ENCODE results near the gene CMC1.
"Not testable (repeated sequence)": the region's sequence is repeated elsewhere in the genome, so short reads cannot be mapped to it uniquely, and the experiment has no call there.

The CMC1 gene

GRCh38 chr3:28244491-28244890 lies 3.1 kb downstream of the CMC1 start:
- no peak for DNase-seq (ENCODE audit: low read depth)

GRCh38 chr3:28247286-28247685 lies 5.9 kb downstream of the CMC1 start:
- no peak for DNase-seq (ENCODE audit: low read depth)

- no peak for DNase-seq (ENCODE audit: low read depth)
These were observed 9.6 kb downstream of the CMC1 start for GRCh38 chr3:28250999-28251398.

GRCh38 chr3:28252001-28252431 lies 10.6 kb downstream of the CMC1 start:
- DNase-seq (ENCODE audit: low read depth): no peak

GRCh38 chr3:28253040-28253715 lies 11.8 kb downstream of the CMC1 start:
- no peak for DNase-seq (ENCODE audit: low read depth)

GRCh38 chr3:28262001-28262400 lies 20.6 kb downstream of the CMC1 start:
- no peak for DNase-seq (ENCODE audit: low read depth)

GRCh38 chr3:28265641-28266040 lies 24.2 kb downstream of the CMC1 start:
- DNase-seq (ENCODE audit: low read depth): no peak

GRCh38 chr3:28267984-28268849 lies 26.8 kb downstream of the CMC1 start:
- DNase-seq (ENCODE audit: low read depth): no peak

GRCh38 chr3:28268989-28269388 lies 27.6 kb downstream of the CMC1 start:
- no peak for DNase-seq (ENCODE audit: low read depth)

- not testable (repeated sequence) for DNase-seq (ENCODE audit: low read depth)
These were observed 28.5 kb downstream of the CMC1 start for GRCh38 chr3:28269884-28270283.

GRCh38 chr3:28273837-28274236 lies 32.4 kb downstream of the CMC1 start:
- no peak for DNase-seq (ENCODE audit: low read depth)

- no peak for DNase-seq (ENCODE audit: low read depth)
These were observed 37.5 kb downstream of the CMC1 start for GRCh38 chr3:28278918-28279317.

GRCh38 chr3:28279770-28280169 lies 38.4 kb downstream of the CMC1 start:
- no peak for DNase-seq (ENCODE audit: low read depth)

- no peak for DNase-seq (ENCODE audit: low read depth)
These were observed 39.4 kb downstream of the CMC1 start for GRCh38 chr3:28280781-28281180.

- no peak for DNase-seq (ENCODE audit: low read depth)
These were observed 45.2 kb downstream of the CMC1 start for GRCh38 chr3:28286595-28286994.

- DNase-seq (ENCODE audit: low read depth): no peak
These were observed 45.6 kb downstream of the CMC1 start for GRCh38 chr3:28287046-28287445.

- no peak for DNase-seq (ENCODE audit: low read depth)
These were observed 49.5 kb downstream of the CMC1 start for GRCh38 chr3:28290863-28291300.

GRCh38 chr3:28291577-28291976 lies 50.2 kb downstream of the CMC1 start:
- DNase-seq (ENCODE audit: low read depth): no peak

- DNase-seq (ENCODE audit: low read depth): no peak
These were observed 51.2 kb downstream of the CMC1 start for GRCh38 chr3:28292622-28293021.

- DNase-seq (ENCODE audit: low read depth): no peak
These were observed 53.4 kb downstream of the CMC1 start for GRCh38 chr3:28294667-28295413.

GRCh38 chr3:28295898-28296490 lies 54.6 kb downstream of the CMC1 start:
- no peak for DNase-seq (ENCODE audit: low read depth)

GRCh38 chr3:28299705-28300104 lies 58.3 kb downstream of the CMC1 start:
- no peak for DNase-seq (ENCODE audit: low read depth)
